ENCODE data around the gene KLRF2.
"Not testable (repeated sequence)": the region's sequence is repeated elsewhere in the genome, so short reads cannot be mapped to it uniquely, and the experiment has no call there.

The KLRF2 gene

GRCh38 chr12:9881246-9881645, at the start of gene KLRF2:
TSS of gene KLRF2 (plus strand) at chr12:9881489. CDS start at chr12:9881596, 107 bp downstream.
- DNase-seq = no peak

- no peak for DNase-seq
Measured at GRCh38 chr12:9831720-9832119, 49.6 kb upstream of the KLRF2 start.

GRCh38 chr12:9843407-9843806, 37.9 kb upstream of the KLRF2 start:
- DNase-seq = no peak

- no peak for DNase-seq
Measured at GRCh38 chr12:9848899-9849298, 32.4 kb upstream of the KLRF2 start.

GRCh38 chr12:9851050-9851449, 30.2 kb upstream of the KLRF2 start:
- no peak for DNase-seq

GRCh38 chr12:9851927-9852326, 29.4 kb upstream of the KLRF2 start:
- no peak for DNase-seq

- no peak for DNase-seq
Measured at GRCh38 chr12:9856151-9856550, 25.1 kb upstream of the KLRF2 start.

GRCh38 chr12:9856894-9857293, 24.4 kb upstream of the KLRF2 start:
- no peak for DNase-seq

- DNase-seq = no peak
Measured at GRCh38 chr12:9858135-9858534, 23.2 kb upstream of the KLRF2 start.

GRCh38 chr12:9864913-9865675, 16.2 kb upstream of the KLRF2 start:
- DNase-seq = no peak

- no peak for DNase-seq
Measured at GRCh38 chr12:9866860-9867269, 14.4 kb upstream of the KLRF2 start.

- DNase-seq = no peak
Measured at GRCh38 chr12:9867531-9867930, 13.8 kb upstream of the KLRF2 start.

GRCh38 chr12:9868311-9868801, 12.9 kb upstream of the KLRF2 start:
- DNase-seq = no peak

GRCh38 chr12:9868951-9869306, 12.4 kb upstream of the KLRF2 start:
- no peak for DNase-seq

- no peak for DNase-seq
Measured at GRCh38 chr12:9869307-9870161, 11.8 kb upstream of the KLRF2 start, which contains the start of gene CLEC2B. TSS of gene CLEC2B (minus strand) at chr12:9869354.

GRCh38 chr12:9870286-9870866, 10.9 kb upstream of the KLRF2 start:
- DNase-seq = no peak

- no peak for DNase-seq
Measured at GRCh38 chr12:9872162-9872561, 9.1 kb upstream of the KLRF2 start.

- DNase-seq = no peak
Measured at GRCh38 chr12:9872742-9873141, 8.5 kb upstream of the KLRF2 start.

GRCh38 chr12:9876120-9876519, 5.2 kb upstream of the KLRF2 start:
- DNase-seq = not testable (repeated sequence)

GRCh38 chr12:9880532-9881078, 684 bp upstream of the KLRF2 start:
- DNase-seq = no peak

GRCh38 chr12:9881988-9882387, 699 bp downstream of the KLRF2 start:
- DNase-seq = no peak

- DNase-seq = no peak
Measured at GRCh38 chr12:9883175-9883574, 1.9 kb downstream of the KLRF2 start.

GRCh38 chr12:9888665-9889273, 7.5 kb downstream of the KLRF2 start:
- no peak for DNase-seq

Data from femur (tissue), 1 donor.